Progenitor cell of endocrine pancreas (in vitro differentiated cells): ENCODE data around the gene NLRC5. TPM values are rescaled to one million over a fixed set of nuclear protein-coding genes. Genes with fewer than 3 reads are reported as not detected.
A peak's percentile ranks its signal among the peaks of the same experiment; 100 is the strongest.

Experiments used
- DNase-seq: peaks from one replicate; pipeline ENCODE4 v3.0.0; 2021; ENCODE audit warnings: low spot score; ENCODE audit not compliant: unreplicated experiment
- H3K27ac Mint-ChIP-seq: 2 replicates; pipeline ENCODE4 v1.8.0; 2021; ENCODE audit warnings: mild to moderate bottlenecking, moderate library complexity, mixed read lengths
- H3K27me3 Mint-ChIP-seq: 2 replicates; pipeline ENCODE4 v1.8.0; 2021; ENCODE audit warnings: mixed read lengths
- H3K36me3 Mint-ChIP-seq: 2 replicates; pipeline ENCODE4 v1.8.0; 2022; ENCODE audit warnings: mixed read lengths; ENCODE audit not compliant: insufficient read depth
- H3K4me1 Mint-ChIP-seq: 2 replicates; pipeline ENCODE4 v1.8.0; 2021; ENCODE audit warnings: low read depth, mixed read lengths
- H3K4me3 Mint-ChIP-seq: 2 replicates; pipeline ENCODE4 v1.8.0; 2021; ENCODE audit warnings: low read depth, mild to moderate bottlenecking, moderate library complexity, mixed read lengths
- H3K9me3 Mint-ChIP-seq: 2 replicates; pipeline ENCODE4 v1.8.0; 2021; ENCODE audit warnings: low read depth, mixed read lengths
- total RNA-seq: library from RNA; stranded (reverse); gene quantifications from 2 replicates; pipeline ENCODE4 v1.2.1, GENCODE V29; 2021
- TF ChIP-seq, protein P1 (sequence below): fragments of 200-600 bp; sonication (generic); IDR thresholded peaks from one replicate; pipeline ENCODE4 v1.5.0; 2021; ENCODE audit warnings: antibody characterized with exemption, mild to moderate bottlenecking; ENCODE audit not compliant: unreplicated experiment

NLRC5 gene
- total RNA-seq, 1 donor from 2014 or later = not detected

GRCh38 chr16:57016301-57016700 lies 26.9 kb downstream of the NLRC5 start:
- H3K36me3 Mint-ChIP-seq = no peaks in the 10 kb centered on the region
- no peaks in the 10 kb centered on the region for H3K4me1 Mint-ChIP-seq
- DNase-seq = no peak
- no peak overlapping the region for H3K27ac Mint-ChIP-seq
- no peak overlapping the region for H3K4me3 Mint-ChIP-seq
- TF ChIP-seq, protein P1, sequence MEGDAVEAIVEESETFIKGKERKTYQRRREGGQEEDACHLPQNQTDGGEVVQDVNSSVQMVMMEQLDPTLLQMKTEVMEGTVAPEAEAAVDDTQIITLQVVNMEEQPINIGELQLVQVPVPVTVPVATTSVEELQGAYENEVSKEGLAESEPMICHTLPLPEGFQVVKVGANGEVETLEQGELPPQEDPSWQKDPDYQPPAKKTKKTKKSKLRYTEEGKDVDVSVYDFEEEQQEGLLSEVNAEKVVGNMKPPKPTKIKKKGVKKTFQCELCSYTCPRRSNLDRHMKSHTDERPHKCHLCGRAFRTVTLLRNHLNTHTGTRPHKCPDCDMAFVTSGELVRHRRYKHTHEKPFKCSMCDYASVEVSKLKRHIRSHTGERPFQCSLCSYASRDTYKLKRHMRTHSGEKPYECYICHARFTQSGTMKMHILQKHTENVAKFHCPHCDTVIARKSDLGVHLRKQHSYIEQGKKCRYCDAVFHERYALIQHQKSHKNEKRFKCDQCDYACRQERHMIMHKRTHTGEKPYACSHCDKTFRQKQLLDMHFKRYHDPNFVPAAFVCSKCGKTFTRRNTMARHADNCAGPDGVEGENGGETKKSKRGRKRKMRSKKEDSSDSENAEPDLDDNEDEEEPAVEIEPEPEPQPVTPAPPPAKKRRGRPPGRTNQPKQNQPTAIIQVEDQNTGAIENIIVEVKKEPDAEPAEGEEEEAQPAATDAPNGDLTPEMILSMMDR = no peak
- peaks cover 33% of the 10 kb centered on the region for H3K27me3 Mint-ChIP-seq
- H3K9me3 Mint-ChIP-seq = no peaks in the 10 kb centered on the region

GRCh38 chr16:57016831-57017230 lies 27.5 kb downstream of the NLRC5 start:
- peaks cover 33% of the 10 kb centered on the region for H3K27me3 Mint-ChIP-seq

DNA sequence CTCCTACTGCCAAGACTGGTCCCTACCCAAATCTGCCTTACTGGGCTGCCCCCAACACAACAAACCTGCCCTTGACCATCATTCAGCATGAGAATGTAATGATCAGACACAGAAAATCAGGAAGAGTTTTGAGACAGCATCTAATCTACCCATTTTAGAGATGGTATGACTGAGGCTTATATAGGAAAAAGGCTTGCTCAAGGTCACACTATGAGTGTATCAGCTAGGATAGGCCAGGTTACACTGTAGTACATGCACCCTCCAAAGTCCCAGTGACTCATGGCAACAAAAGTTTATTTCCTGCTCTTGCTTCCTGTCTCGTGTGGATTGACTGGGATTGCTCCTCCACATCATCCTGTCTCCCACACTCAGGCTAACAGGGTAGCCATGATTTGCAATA lies 27.9 kb downstream of the NLRC5 start:
- Mint-ChIP-seq H3K9me3 (no peaks in the 10 kb centered on the region), H3K36me3 (no peaks in the 10 kb centered on the region), H3K27me3 (peaks cover 33% of the 10 kb centered on the region), H3K27ac (no peak overlapping the region), H3K4me1 (no peaks in the 10 kb centered on the region), H3K4me3 (no peak overlapping the region)
- TF ChIP-seq, protein P1 = no peak
- no peak for DNase-seq

More at GRCh38 chr16:57016831-57017230, 27.5 kb downstream of the NLRC5 start:
- TF ChIP-seq, protein P1 = no peak
- Mint-ChIP-seq H3K4me1 (no peaks in the 10 kb centered on the region), H3K9me3 (no peaks in the 10 kb centered on the region), H3K4me3 (no peak overlapping the region), H3K27ac (no peak overlapping the region), H3K36me3 (no peaks in the 10 kb centered on the region)
- no peak for DNase-seq

GRCh38 chr16:57019746-57020145 lies 30.4 kb downstream of the NLRC5 start:
- DNase-seq = no peak
- H3K9me3 Mint-ChIP-seq = no peaks in the 10 kb centered on the region
- H3K27me3 Mint-ChIP-seq = peaks cover 30% of the 10 kb centered on the region
- no peak overlapping the region for H3K4me3 Mint-ChIP-seq
- H3K4me1 Mint-ChIP-seq = no peaks in the 10 kb centered on the region
- H3K36me3 Mint-ChIP-seq = no peaks in the 10 kb centered on the region
- TF ChIP-seq, protein P1 = no peak
- H3K27ac Mint-ChIP-seq = no peak overlapping the region

DNA sequence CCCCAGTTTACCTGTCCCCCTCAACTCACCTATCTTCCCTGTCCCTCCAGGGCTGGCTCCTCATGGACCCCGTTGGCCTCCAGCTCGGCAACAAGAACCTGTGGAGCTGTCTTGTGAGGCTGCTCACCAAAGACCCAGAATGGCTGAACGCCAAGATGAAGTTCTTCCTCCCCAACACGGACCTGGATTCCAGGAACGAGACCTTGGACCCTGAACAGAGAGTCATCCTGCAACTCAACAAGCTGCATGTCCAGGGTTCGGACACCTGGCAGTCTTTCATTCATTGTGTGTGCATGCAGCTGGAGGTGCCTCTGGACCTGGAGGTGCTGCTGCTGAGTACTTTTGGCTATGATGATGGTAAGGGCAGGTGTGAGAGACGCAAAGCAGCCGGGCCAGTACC lies 31.3 kb downstream of the NLRC5 start:
- Mint-ChIP-seq H3K36me3 (no peaks in the 10 kb centered on the region), H3K9me3 (no peaks in the 10 kb centered on the region)

More for the DNA sequence above, 31.3 kb downstream of the NLRC5 start:
- no peak for DNase-seq
- peaks cover 30% of the 10 kb centered on the region for H3K27me3 Mint-ChIP-seq
- peak overlapping the region; percentile 42 for H3K27ac Mint-ChIP-seq
- H3K4me1 Mint-ChIP-seq = no peaks in the 10 kb centered on the region
- H3K4me3 Mint-ChIP-seq = no peak overlapping the region
- TF ChIP-seq, protein P1 = no peak
